Hepatic stellate cell (primary cell): ENCODE results near the gene SF3B3.
"Not testable (repeated sequence)": the region's sequence is repeated elsewhere in the genome, so short reads cannot be mapped to it uniquely, and the experiment has no call there.

Experiments used
- DNase-seq: peaks from one replicate; pipeline ENCODE4 v3.0.0; 2011; ENCODE audit warnings: low spot score

SF3B3 gene

GRCh38 chr16:70512456-70512855 lies 11.2 kb upstream of the SF3B3 start:
- DNase-seq, result no peak

GRCh38 chr16:70520612-70521297 lies 2.9 kb upstream of the SF3B3 start:
- DNase-seq, result peak; percentile 56

DNA sequence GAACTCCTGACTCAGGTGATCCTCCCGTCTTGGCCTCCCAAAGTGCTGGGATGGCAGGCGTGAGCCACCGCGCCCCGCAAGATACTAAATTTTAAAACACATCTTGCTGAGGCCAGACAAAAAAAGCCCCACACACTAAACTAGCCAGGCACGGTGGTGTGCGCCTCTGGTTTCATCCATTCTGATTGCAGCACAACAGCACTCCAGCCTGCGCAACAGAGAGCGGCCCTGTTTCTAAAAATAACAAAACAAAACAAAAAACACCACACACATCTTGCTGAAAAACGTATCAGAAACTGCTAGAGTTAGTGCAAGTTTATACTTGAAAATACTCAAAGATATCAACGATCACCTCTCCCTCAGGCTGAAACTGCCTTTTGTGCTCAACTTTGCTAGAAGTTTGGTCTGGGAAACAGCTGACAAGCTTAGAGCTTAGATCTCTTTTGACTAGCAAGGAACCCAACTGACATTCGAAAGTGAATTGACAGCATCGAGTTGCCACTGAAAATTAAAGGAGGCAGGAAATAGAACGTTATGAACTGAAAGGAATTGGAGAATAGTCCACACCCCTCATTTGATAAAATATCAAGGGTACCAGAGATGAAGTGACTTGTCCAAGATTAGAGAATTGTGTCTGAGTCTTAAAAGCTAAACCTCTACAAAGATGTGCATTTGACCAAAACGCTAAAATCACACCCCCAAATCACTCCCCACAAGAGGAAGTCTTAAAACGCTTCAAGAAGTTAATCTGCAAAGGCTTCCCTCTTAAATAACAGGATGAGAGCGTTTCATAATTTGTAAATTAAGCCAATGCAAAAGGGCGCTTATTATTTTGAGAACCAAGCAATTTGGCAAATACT lies 1.2 kb upstream of the SF3B3 start:
- DNase-seq, result no peak

DNA sequence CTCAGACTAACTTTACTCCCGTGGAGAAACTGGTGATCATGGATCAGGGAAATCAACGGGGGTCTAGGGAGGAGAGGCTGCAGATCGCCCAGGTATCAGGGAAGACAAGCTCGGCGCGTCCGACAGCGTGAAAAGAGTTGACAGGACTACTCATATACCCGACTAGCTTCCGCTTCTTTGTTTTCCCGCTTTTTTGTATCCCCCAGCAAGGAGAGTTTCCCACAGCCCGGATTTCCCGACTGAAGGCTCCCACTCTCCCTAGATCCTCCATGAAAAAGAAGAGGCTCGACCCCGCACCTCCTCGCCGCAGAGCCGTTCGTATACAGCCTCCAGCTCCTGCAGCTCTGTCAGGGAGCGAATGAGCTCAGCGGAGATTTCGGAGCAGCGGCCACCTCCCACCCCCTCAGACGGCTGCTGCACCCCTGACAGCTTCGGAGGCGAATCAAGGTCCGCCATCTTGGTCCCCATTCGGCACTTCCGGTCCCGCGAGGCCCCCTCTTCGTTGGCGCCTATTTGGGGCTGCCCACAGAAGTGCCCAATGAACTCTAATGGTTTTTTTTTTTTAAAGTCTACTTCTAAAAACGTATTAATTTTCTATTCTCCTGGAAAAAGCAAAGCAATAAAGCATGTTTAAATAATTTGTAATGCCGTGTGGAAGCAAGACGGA lies 407 bp upstream of the SF3B3 start, which contains the start of gene COG4:
COG4 (minus strand) TSS at position 479 of the 667 bp plus-strand sequence; CDS start at position 468, 11 bp downstream.
- peak; percentile 87 for DNase-seq

- DNase-seq, result not testable (repeated sequence)
Measured at GRCh38 chr16:70524399-70524825, 796 bp downstream of the SF3B3 start.

- no peak for DNase-seq
Measured at GRCh38 chr16:70526403-70526802, 2.8 kb downstream of the SF3B3 start.

DNA sequence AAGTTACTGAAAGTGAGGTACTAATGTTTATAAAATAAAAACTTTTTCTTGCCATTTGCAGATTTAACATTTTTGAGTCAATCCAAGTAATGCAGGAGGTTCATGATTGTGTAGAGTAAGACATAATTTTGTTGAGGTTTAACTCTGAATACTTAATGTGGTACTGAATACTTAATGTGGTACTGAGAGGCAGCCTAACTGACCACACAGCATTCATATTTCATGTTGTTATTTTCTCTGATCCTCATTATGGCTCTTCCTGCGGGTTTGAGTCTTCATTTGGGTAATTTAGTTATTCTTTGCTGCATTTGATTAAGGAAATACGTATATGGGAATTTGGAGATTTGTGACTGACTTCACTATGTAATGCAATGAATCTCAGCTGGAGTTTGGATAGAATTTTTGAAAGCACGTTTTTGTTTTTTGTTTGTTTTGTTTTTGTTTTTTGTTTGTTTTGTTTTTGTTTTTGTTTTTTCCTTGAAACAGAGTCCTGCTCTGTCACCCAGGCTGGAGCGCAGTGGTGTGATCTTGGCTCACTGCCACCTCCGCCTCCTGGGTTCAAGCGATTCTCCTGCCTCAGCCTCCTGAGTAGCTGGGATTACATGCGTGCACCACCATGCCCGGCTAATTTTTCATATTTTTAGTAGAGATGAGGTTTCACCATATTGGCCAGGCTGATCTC lies 3.8 kb downstream of the SF3B3 start:
- no peak for DNase-seq

GRCh38 chr16:70529051-70529777 lies 5.6 kb downstream of the SF3B3 start:
- peak; percentile 67 for DNase-seq

DNA sequence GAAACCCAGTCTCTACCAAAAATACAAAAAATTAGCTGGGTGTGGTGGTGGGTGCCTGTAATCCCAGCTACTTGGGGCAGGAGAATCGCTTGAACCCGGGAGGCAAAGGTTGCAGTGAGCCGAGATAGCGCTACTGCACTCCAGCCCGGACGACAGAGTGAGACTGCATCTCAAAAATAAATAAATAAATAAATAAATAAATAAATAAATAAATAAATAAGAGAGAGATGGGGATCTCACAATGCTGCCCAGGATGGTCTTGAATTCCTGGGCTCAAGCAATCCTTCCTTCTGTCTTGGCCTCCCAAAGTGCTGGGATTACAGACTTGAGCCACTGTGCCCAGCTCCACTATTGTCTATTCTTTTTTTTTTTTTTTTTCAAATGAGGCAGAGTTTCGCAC lies 6.3 kb downstream of the SF3B3 start:
- not testable (repeated sequence) for DNase-seq

DNA sequence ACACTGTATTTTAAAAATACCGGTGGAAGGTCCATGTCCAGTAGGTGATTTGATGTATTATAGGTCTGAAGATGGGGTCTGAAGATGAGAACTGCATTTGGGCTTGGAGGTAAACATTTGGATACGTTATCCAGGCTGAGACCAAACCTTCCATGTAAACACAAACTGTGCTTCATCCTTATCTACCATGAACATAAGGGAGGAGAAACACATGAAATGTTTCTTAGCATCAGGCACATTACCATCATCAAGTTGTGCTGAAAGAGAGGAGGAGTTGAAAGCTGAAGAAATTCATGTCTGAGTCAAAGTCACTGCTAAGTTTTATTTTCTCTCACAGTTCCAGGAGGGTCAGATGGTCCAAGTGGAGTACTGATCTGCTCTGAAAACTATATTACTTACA lies 11.4 kb downstream of the SF3B3 start:
- no peak for DNase-seq

DNA sequence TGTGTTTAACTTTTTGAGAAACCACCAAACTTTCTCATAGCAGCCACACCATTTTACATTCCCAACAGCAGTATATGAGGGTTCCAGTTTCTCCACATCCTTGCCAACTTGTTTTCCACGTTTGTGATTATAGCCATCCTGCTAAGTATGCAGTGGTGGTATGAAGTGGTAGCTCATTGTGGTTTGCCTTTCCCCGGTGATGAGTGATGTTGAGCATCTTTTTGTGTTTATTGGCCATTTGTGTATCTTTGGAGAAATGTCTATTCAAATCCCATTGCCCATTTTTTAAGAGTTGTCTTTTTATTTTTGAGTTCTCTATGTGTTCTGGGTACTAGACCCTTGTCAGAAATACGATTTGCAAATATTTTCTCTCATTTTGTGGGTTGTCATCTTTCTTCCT lies 17.4 kb downstream of the SF3B3 start:
- DNase-seq, result no peak

- no peak for DNase-seq
Measured at GRCh38 chr16:70544548-70544947, 20.9 kb downstream of the SF3B3 start.

DNA sequence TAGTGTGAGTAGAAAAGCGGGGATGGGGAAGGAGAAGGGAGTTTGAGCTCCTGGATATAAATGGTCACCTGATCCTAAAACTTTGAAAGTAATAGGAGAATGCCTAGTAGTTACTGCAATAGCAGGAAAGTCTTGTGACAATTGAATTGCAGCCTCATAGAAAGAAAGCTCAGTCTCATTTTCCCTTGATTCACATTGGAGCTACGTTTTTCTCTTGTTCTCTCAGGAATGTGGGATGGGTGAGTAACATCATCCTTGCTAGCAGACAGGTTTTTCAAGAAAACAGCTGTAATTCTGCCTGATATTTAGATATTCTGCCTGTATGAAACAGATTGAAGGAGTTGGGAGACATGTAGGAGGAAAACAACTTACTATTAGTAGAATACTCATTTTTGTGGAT lies 25.3 kb downstream of the SF3B3 start:
- DNase-seq, result no peak

DNA sequence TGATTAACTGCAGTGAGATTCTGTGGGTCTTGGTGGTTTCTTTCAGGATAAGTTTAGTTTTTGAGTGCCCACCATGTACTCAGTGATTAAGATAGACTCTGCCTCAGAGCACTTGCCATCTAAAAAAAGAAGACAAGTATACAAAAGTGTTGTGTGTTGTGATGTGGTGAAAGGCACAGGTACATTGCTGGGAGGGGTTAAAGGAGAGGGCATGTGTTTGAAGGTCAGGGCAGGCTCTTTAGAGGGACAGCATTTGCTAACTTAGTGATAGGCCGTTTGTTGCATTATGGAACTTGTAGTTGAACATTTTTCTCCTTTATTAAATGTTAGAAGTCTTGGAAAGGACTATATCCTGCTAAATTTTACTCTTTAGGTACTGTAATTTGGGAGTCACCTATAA lies 26.5 kb downstream of the SF3B3 start:
- no peak for DNase-seq

DNA sequence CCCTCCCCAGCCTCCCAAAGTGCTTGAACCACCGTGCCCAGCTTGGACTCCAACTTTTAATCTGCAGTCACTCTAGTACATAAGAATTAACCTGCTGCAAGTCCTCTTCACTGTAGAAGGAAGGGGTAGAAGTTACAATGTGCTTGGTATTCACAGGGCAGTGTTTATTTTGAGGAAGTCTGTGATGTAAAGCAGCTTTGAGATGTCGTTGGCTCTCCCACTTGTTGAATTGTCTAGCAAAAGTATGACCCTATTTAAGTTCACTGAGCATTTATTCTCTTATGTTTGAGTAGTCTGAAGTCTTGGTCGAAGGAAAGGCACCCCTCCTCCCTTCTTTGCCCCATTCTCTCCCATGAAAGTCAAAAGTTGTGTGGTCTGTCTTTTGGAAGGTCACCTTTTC lies 28.2 kb downstream of the SF3B3 start:
- no peak for DNase-seq

DNA sequence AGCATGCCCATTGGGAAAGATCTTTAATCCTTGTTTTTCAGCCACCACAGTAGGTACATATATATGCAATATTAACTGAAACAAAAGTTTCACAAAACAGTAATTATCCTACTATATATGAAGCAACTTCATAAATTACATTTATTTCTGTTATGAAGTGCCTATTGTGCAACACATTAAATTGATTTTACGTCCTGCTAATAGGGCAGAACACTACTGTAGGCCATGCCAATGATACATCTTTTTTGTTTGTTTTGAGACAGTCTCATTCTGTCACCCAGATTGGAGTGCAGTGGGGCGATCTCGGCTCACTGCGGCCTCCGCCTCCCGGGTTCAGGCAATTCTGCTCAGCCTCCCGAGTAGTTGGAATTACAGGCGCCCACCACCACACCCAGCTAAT lies 29.1 kb downstream of the SF3B3 start:
- DNase-seq, result no peak

DNA sequence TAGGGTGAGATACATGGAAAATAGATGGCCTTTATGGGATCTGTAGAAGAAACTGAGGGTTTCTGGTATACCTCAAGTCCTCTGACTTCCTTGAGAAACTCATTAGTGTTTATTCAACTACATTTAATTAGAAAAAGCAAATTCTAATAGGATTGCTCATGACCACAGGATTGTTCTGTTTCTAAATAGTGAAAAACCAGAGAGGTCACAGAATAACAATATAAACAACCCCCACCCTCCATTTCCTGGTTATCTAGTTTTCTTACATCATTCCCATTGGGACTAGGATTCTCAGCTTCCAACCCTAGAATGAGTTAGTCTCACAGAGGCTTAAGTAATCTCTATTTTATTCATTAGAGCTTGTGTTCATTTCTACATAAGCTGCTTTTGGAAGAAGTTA lies 30.0 kb downstream of the SF3B3 start:
- DNase-seq, result peak; percentile 81

- no peak for DNase-seq
Measured at GRCh38 chr16:70556063-70556462, 32.4 kb downstream of the SF3B3 start.

DNA sequence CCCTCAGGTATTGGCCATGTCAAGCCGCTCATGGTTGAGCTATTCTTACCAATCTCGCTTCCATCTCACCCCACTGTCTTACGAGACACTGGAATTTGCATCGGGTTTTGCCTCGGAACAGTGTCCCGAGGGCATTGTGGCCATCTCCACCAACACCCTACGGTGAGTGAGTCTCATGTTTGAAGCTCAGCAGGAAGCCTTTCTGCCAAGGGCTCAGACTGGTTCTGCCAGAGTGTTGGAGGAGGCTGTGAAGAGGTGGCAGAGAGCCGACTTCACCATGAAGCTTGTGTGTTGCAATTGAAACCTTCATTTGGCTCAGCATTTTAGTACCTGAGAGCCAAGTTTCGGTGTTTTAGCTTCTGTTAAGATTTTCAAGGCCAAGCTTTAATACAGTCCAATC lies 38.0 kb downstream of the SF3B3 start:
- DNase-seq, result no peak

GRCh38 chr16:70563636-70564035 lies 40.0 kb downstream of the SF3B3 start:
- DNase-seq, result no peak

GRCh38 chr16:70565053-70565452 lies 41.4 kb downstream of the SF3B3 start:
- DNase-seq, result no peak
